ENCODE data around the gene PCDHGA11. TPM values are rescaled to one million over a fixed set of nuclear protein-coding genes. Genes with fewer than 3 reads are reported as not detected.
A peak's percentile ranks its signal among the peaks of the same experiment; 100 is the strongest.
"Not testable (repeated sequence)": the region's sequence is repeated elsewhere in the genome, so short reads cannot be mapped to it uniquely, and the experiment has no call there.

PCDHGA11 gene
- total RNA-seq, 1 donor from 2014 or later, result 2.6 TPM

GRCh38 chr5:141417494-141418172 lies 3.2 kb upstream of the PCDHGA11 start, which contains the start of gene PCDHGB7:
Gene PCDHGB7, plus strand, starts transcription at chr5:141417677. Its CDS starts 183 bp downstream, at chr5:141417860.
- Histone ChIP-seq H3K27ac (peak within 1 kb of the TSS; percentile 48), H3K9me3 (peaks cover 63% of the 10 kb centered on the region), H3K4me3 (peak within 1 kb of the TSS; percentile 46)
- ATAC-seq, result peak; percentile 94
- H3K27me3 ChIP-seq; intact Hi-C loops (cut with DNase I); H3K36me3 ChIP-seq; H3K4me1 ChIP-seq: not testable (repeated sequence)
- TF ChIP-seq CTCF (IDR thresholded peaks at IDR 0.05), result peak; percentile 67
- DNase-seq, result peak; percentile 89

DNA sequence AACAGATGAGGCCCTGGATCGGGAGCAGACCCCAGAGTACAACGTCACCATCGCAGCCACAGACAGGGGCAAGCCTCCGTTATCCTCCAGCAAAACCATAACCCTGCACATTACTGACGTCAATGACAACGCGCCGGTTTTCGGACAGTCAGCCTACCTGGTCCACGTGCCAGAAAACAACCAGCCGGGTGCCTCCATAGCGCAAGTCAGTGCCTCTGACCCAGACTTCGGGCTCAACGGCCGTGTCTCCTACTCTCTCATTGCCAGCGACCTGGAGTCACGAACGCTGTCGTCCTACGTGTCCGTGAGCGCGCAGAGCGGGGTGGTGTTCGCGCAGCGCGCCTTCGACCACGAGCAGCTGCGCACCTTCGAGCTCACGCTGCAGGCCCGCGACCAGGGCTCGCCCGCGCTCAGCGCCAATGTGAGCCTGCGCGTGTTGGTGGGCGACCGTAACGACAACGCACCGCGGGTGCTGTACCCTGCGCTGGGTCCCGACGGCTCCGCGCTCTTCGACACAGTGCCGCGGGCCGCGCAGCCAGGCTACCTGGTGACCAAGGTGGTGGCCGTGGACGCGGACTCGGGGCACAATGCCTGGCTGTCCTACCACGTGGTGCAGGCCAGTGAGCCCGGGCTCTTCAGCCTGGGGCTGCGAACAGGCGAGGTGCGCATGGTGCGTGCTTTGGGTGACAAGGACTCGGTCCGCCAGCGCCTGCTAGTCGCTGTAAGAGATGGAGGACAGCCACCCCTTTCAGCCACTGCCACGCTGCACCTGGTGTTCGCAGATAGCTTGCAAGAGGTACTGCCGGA lies 1.6 kb upstream of the PCDHGA11 start:
- no peaks in the 10 kb centered on the region for H3K36me3 ChIP-seq
- H3K27me3 ChIP-seq, result peaks cover 9% of the 10 kb centered on the region
- no peak overlapping the region for H3K27ac ChIP-seq
- H3K4me3 ChIP-seq, result no peak overlapping the region
- intact Hi-C loops (cut with DNase I), result no loop called here
- TF ChIP-seq CTCF (IDR thresholded peaks at IDR 0.05), result no peak
- H3K4me1 ChIP-seq, result no peaks in the 10 kb centered on the region
- ATAC-seq (no peak), DNase-seq (no peak)
- peaks cover 65% of the 10 kb centered on the region for H3K9me3 ChIP-seq

GRCh38 chr5:141421489-141421855 lies 621 bp downstream of the PCDHGA11 start:
- H3K27me3 ChIP-seq, result peaks cover 9% of the 10 kb centered on the region
- intact Hi-C loops (cut with DNase I), result no loop called here
- peaks cover 78% of the 10 kb centered on the region for H3K9me3 ChIP-seq

GRCh38 chr5:141422742-141423291 lies 2.0 kb downstream of the PCDHGA11 start:
- TF ChIP-seq CTCF (IDR thresholded peaks at IDR 0.05), result no peak
- H3K9me3 ChIP-seq, result peaks cover 82% of the 10 kb centered on the region

More at GRCh38 chr5:141421489-141421855, 621 bp downstream of the PCDHGA11 start:
- DNase-seq (no peak), ATAC-seq (no peak)
- H3K27ac ChIP-seq, result no peak overlapping the region
- H3K4me3 ChIP-seq, result peak overlapping the region; percentile 37
- no peak for TF ChIP-seq CTCF (IDR thresholded peaks at IDR 0.05)
- no peaks in the 10 kb centered on the region for H3K4me1 ChIP-seq
- no peaks in the 10 kb centered on the region for H3K36me3 ChIP-seq

DNA sequence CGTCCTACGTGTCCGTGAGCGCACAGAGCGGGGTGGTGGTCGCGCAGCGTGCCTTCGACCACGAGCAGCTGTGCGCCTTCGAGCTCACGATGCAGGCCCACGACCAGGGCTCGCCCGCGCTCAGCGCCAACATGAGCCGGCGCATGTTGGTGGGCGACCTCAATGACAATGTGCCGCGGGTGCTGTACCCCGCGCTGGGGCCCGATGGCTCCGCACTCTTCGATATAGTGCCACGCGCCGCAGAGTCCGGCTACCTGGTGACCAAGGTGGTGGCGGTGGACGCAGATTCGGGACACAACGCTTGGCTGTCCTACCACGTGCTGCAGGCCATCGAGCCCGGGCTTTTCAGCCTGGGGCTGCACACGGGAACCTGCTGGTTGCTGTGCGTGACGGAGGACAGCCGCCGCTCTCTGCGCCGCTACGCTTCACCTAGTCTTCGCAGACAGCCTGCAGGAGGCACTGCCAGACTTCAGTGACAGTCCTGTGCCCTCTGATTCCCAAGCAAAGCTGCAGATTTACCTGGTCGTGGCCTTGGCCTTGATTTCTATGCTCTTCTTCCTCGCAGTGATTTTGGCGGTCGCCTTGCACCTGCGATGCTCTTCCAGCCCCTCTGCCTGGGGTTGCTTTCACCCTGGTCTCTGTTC lies 7.1 kb downstream of the PCDHGA11 start:
- no peak for DNase-seq
- Histone ChIP-seq H3K36me3 (no peaks in the 10 kb centered on the region), H3K27ac (no peak overlapping the region), H3K27me3 (no peaks in the 10 kb centered on the region), H3K4me1 (no peaks in the 10 kb centered on the region), H3K9me3 (peaks cover 60% of the 10 kb centered on the region), H3K4me3 (no peak overlapping the region)
- no peak for TF ChIP-seq CTCF (IDR thresholded peaks at IDR 0.05)
- no peak for ATAC-seq
- intact Hi-C loops (cut with DNase I), result no loop called here

More at GRCh38 chr5:141422742-141423291, 2.0 kb downstream of the PCDHGA11 start:
- DNase-seq (no peak), ATAC-seq (no peak)
- Histone ChIP-seq H3K36me3 (no peaks in the 10 kb centered on the region), H3K27ac (no peak overlapping the region), H3K4me1 (no peaks in the 10 kb centered on the region), H3K27me3 (peaks cover 9% of the 10 kb centered on the region), H3K4me3 (no peak overlapping the region)
- intact Hi-C loops (cut with DNase I), result no loop called here

Measured in upper lobe of right lung (tissue), 1 donor.